Amniotic stem cell (primary cell): Measurements from ENCODE around the gene RAB11FIP3.

Experiments
- DNase-seq: peaks from one replicate; lab custom pipeline; 2025; lab: John Stamatoyannopoulos, UW

RAB11FIP3 gene

GRCh38 chr16:424033-424622 lies 1.3 kb upstream of the RAB11FIP3 start:
- peak; percentile 71 for DNase-seq

GRCh38 chr16:424623-425081 lies 797 bp upstream of the RAB11FIP3 start:
- DNase-seq: no peak

GRCh38 chr16:425740-426114 lies 278 bp downstream of the RAB11FIP3 start:
- no peak for DNase-seq

- no peak for DNase-seq
These were observed 861 bp downstream of the RAB11FIP3 start for GRCh38 chr16:426115-426905.

- DNase-seq: no peak
These were observed 1.4 kb downstream of the RAB11FIP3 start for GRCh38 chr16:426906-427249.

GRCh38 chr16:427250-427649 lies 1.8 kb downstream of the RAB11FIP3 start:
- no peak for DNase-seq

- no peak for DNase-seq
These were observed 5.5 kb downstream of the RAB11FIP3 start for GRCh38 chr16:430904-431303.

GRCh38 chr16:440627-441026 lies 15.2 kb downstream of the RAB11FIP3 start:
- DNase-seq: no peak

GRCh38 chr16:441447-441846 lies 16.0 kb downstream of the RAB11FIP3 start:
- no peak for DNase-seq

- DNase-seq: no peak
These were observed 17.5 kb downstream of the RAB11FIP3 start for GRCh38 chr16:442976-443375.

GRCh38 chr16:444027-444426 lies 18.6 kb downstream of the RAB11FIP3 start:
- DNase-seq: no peak

- DNase-seq: no peak
These were observed 20.1 kb downstream of the RAB11FIP3 start for GRCh38 chr16:445566-445965.

GRCh38 chr16:450385-450784 lies 24.9 kb downstream of the RAB11FIP3 start:
- DNase-seq: no peak

GRCh38 chr16:450785-451512 lies 25.5 kb downstream of the RAB11FIP3 start:
- DNase-seq: no peak

- no peak for DNase-seq
These were observed 29.0 kb downstream of the RAB11FIP3 start for GRCh38 chr16:454397-454940.

GRCh38 chr16:455453-455852 lies 30.0 kb downstream of the RAB11FIP3 start:
- no peak for DNase-seq

GRCh38 chr16:456891-457483 lies 31.5 kb downstream of the RAB11FIP3 start:
- DNase-seq: no peak

GRCh38 chr16:457732-458400 lies 32.4 kb downstream of the RAB11FIP3 start:
- no peak for DNase-seq

GRCh38 chr16:459761-460160 lies 34.3 kb downstream of the RAB11FIP3 start:
- no peak for DNase-seq

GRCh38 chr16:460787-461186 lies 35.3 kb downstream of the RAB11FIP3 start:
- no peak for DNase-seq

GRCh38 chr16:463071-463470 lies 37.6 kb downstream of the RAB11FIP3 start:
- DNase-seq: no peak

GRCh38 chr16:466651-467050 lies 41.2 kb downstream of the RAB11FIP3 start:
- no peak for DNase-seq
